Measurements from ENCODE around the gene NEIL3.

Gene NEIL3

GRCh38 chr4:177271915-177272766, 37.5 kb upstream of the NEIL3 start:
- no peak for DNase-seq (ENCODE audit: low read depth, low spot score)

GRCh38 chr4:177275999-177276398, 33.7 kb upstream of the NEIL3 start:
- Histone ChIP-seq H3K27ac (no peak overlapping the region), H3K9me3 (ENCODE audit: low read depth, low read length) (no peaks in the 10 kb centered on the region), H3K4me3 (no peak overlapping the region), H3K36me3 (ENCODE audit: insufficient read depth, low read length) (no peaks in the 10 kb centered on the region), H3K9ac (ENCODE audit: insufficient read length) (no peak overlapping the region)
- no peak for DNase-seq (ENCODE audit: low read depth, low spot score)
- TF ChIP-seq EZH2 (IDR thresholded peaks at IDR 0.05): no peak
- no peak for TF ChIP-seq FOXP2 (optimal IDR thresholded peaks at IDR 0.05; ENCODE audit: control extremely low read depth, extremely low read length, insufficient read depth)
- TF ChIP-seq POLR2AphosphoS5 (IDR thresholded peaks at IDR 0.05; ENCODE audit: borderline replicate concordance, low read depth, low read length): no peak

More at GRCh38 chr4:177271915-177272766, 37.5 kb upstream of the NEIL3 start:
- Histone ChIP-seq H3K4me3 (no peak overlapping the region), H3K27ac (no peak overlapping the region), H3K9me3 (ENCODE audit: low read depth, low read length) (no peaks in the 10 kb centered on the region), H3K36me3 (ENCODE audit: insufficient read depth, low read length) (no peaks in the 10 kb centered on the region), H3K9ac (ENCODE audit: insufficient read length) (no peak overlapping the region)
- TF ChIP-seq FOXP2 (optimal IDR thresholded peaks at IDR 0.05; ENCODE audit: control extremely low read depth, extremely low read length, insufficient read depth): no peak

- DNase-seq (ENCODE audit: low read depth, low spot score): no peak
Measured at GRCh38 chr4:177281351-177281909, 28.2 kb upstream of the NEIL3 start.

GRCh38 chr4:177282284-177282835, 27.3 kb upstream of the NEIL3 start:
- Histone ChIP-seq H3K4me3 (no peak overlapping the region), H3K36me3 (ENCODE audit: insufficient read depth, low read length) (no peaks in the 10 kb centered on the region), H3K9ac (ENCODE audit: insufficient read length) (no peak overlapping the region), H3K9me3 (ENCODE audit: low read depth, low read length) (no peaks in the 10 kb centered on the region), H3K27ac (no peak overlapping the region)
- DNase-seq (ENCODE audit: low read depth, low spot score): no peak
- TF ChIP-seq EZH2 (IDR thresholded peaks at IDR 0.05) (no peak), POLR2AphosphoS5 (IDR thresholded peaks at IDR 0.05; ENCODE audit: borderline replicate concordance, low read depth, low read length) (no peak), FOXP2 (optimal IDR thresholded peaks at IDR 0.05; ENCODE audit: control extremely low read depth, extremely low read length, insufficient read depth) (no peak)

More at GRCh38 chr4:177281351-177281909, 28.2 kb upstream of the NEIL3 start:
- Histone ChIP-seq H3K9me3 (ENCODE audit: low read depth, low read length) (no peaks in the 10 kb centered on the region), H3K9ac (ENCODE audit: insufficient read length) (no peak overlapping the region), H3K36me3 (ENCODE audit: insufficient read depth, low read length) (no peaks in the 10 kb centered on the region), H3K27ac (0 out of 2 replicates have a peak overlapping the region, but pooled peaks have one; percentile 11), H3K4me3 (no peak overlapping the region)
- no peak for TF ChIP-seq POLR2AphosphoS5 (IDR thresholded peaks at IDR 0.05; ENCODE audit: borderline replicate concordance, low read depth, low read length)
- no peak for TF ChIP-seq EZH2 (IDR thresholded peaks at IDR 0.05)
- no peak for TF ChIP-seq FOXP2 (optimal IDR thresholded peaks at IDR 0.05; ENCODE audit: control extremely low read depth, extremely low read length, insufficient read depth)

- TF ChIP-seq POLR2AphosphoS5 (IDR thresholded peaks at IDR 0.05; ENCODE audit: borderline replicate concordance, low read depth, low read length) (no peak), EZH2 (IDR thresholded peaks at IDR 0.05) (no peak), FOXP2 (optimal IDR thresholded peaks at IDR 0.05; ENCODE audit: control extremely low read depth, extremely low read length, insufficient read depth) (no peak)
- no peak overlapping the region for H3K27ac ChIP-seq
- H3K9ac ChIP-seq (ENCODE audit: insufficient read length): no peak overlapping the region
- no peaks in the 10 kb centered on the region for H3K36me3 ChIP-seq (ENCODE audit: insufficient read depth, low read length)
- H3K9me3 ChIP-seq (ENCODE audit: low read depth, low read length): no peaks in the 10 kb centered on the region
- DNase-seq (ENCODE audit: low read depth, low spot score): no peak
- H3K4me3 ChIP-seq: no peak overlapping the region
Measured at GRCh38 chr4:177283167-177283566, 26.5 kb upstream of the NEIL3 start.

- Histone ChIP-seq H3K27ac (no peak overlapping the region), H3K9me3 (ENCODE audit: low read depth, low read length) (no peaks in the 10 kb centered on the region), H3K36me3 (ENCODE audit: insufficient read depth, low read length) (no peaks in the 10 kb centered on the region), H3K4me3 (no peak overlapping the region), H3K9ac (ENCODE audit: insufficient read length) (no peak overlapping the region)
- no peak for TF ChIP-seq POLR2AphosphoS5 (IDR thresholded peaks at IDR 0.05; ENCODE audit: borderline replicate concordance, low read depth, low read length)
- TF ChIP-seq EZH2 (IDR thresholded peaks at IDR 0.05): no peak
- no peak for TF ChIP-seq FOXP2 (optimal IDR thresholded peaks at IDR 0.05; ENCODE audit: control extremely low read depth, extremely low read length, insufficient read depth)
- no peak for DNase-seq (ENCODE audit: low read depth, low spot score)
Measured at GRCh38 chr4:177285953-177286352, 23.7 kb upstream of the NEIL3 start.

- H3K4me3 ChIP-seq: no peak overlapping the region
- H3K27ac ChIP-seq: no peak overlapping the region
- H3K9me3 ChIP-seq (ENCODE audit: low read depth, low read length): no peaks in the 10 kb centered on the region
- no peak for TF ChIP-seq POLR2AphosphoS5 (IDR thresholded peaks at IDR 0.05; ENCODE audit: borderline replicate concordance, low read depth, low read length)
- no peak for TF ChIP-seq FOXP2 (optimal IDR thresholded peaks at IDR 0.05; ENCODE audit: control extremely low read depth, extremely low read length, insufficient read depth)
- TF ChIP-seq EZH2 (IDR thresholded peaks at IDR 0.05): no peak
- no peaks in the 10 kb centered on the region for H3K36me3 ChIP-seq (ENCODE audit: insufficient read depth, low read length)
- no peak overlapping the region for H3K9ac ChIP-seq (ENCODE audit: insufficient read length)
- no peak for DNase-seq (ENCODE audit: low read depth, low spot score)
Measured at GRCh38 chr4:177287255-177287654, 22.4 kb upstream of the NEIL3 start.

- H3K4me3 ChIP-seq: no peak overlapping the region
- DNase-seq (ENCODE audit: low read depth, low spot score): no peak
- no peaks in the 10 kb centered on the region for H3K9me3 ChIP-seq (ENCODE audit: low read depth, low read length)
- no peak overlapping the region for H3K9ac ChIP-seq (ENCODE audit: insufficient read length)
- H3K27ac ChIP-seq: no peak overlapping the region
- H3K36me3 ChIP-seq (ENCODE audit: insufficient read depth, low read length): no peaks in the 10 kb centered on the region
- no peak for TF ChIP-seq EZH2 (IDR thresholded peaks at IDR 0.05)
- no peak for TF ChIP-seq POLR2AphosphoS5 (IDR thresholded peaks at IDR 0.05; ENCODE audit: borderline replicate concordance, low read depth, low read length)
- TF ChIP-seq FOXP2 (optimal IDR thresholded peaks at IDR 0.05; ENCODE audit: control extremely low read depth, extremely low read length, insufficient read depth): no peak
Measured at GRCh38 chr4:177288335-177288734, 21.3 kb upstream of the NEIL3 start.

Data from SK-N-MC (cell line).